GM18867 (cell line): ENCODE data around the gene WDR35.
A peak's percentile ranks its signal among the peaks of the same experiment; 100 is the strongest.
"Not testable (repeated sequence)": the region's sequence is repeated elsewhere in the genome, so short reads cannot be mapped to it uniquely, and the experiment has no call there.

Experiments used
- ATAC-seq: cut with Tn5 transposase; IDR thresholded peaks from one replicate; pipeline ENCODE4 v1.9.1; 2021; ENCODE audit warnings: mild to moderate bottlenecking, moderate library complexity; ENCODE audit not compliant: unreplicated experiment

The WDR35 gene

GRCh38 chr2:19897623-19898245, 92.2 kb downstream of the WDR35 start:
- ATAC-seq = no peak

GRCh38 chr2:19895535-19895934, 94.4 kb downstream of the WDR35 start:
- ATAC-seq = no peak

- peak; percentile 21 for ATAC-seq
These were observed 95.6 kb downstream of the WDR35 start for GRCh38 chr2:19894134-19894792.

- ATAC-seq = peak; percentile 86
These were observed 96.3 kb downstream of the WDR35 start for GRCh38 chr2:19893520-19894133.

GRCh38 chr2:19891971-19892370, 97.9 kb downstream of the WDR35 start:
- not testable (repeated sequence) for ATAC-seq

GRCh38 chr2:19890104-19890503, 99.8 kb downstream of the WDR35 start:
- ATAC-seq = no peak

GRCh38 chr2:19888831-19889230, 101.1 kb downstream of the WDR35 start:
- ATAC-seq = no peak

- ATAC-seq = no peak
These were observed 102.4 kb downstream of the WDR35 start for GRCh38 chr2:19887510-19887909.

GRCh38 chr2:19886261-19886660, 103.6 kb downstream of the WDR35 start:
- no peak for ATAC-seq

GRCh38 chr2:19885791-19886190, 104.1 kb downstream of the WDR35 start:
- ATAC-seq = no peak

- no peak for ATAC-seq
These were observed 105.8 kb downstream of the WDR35 start for GRCh38 chr2:19883971-19884720.

GRCh38 chr2:19883486-19883885, 106.4 kb downstream of the WDR35 start:
- no peak for ATAC-seq

- ATAC-seq = no peak
These were observed 107.6 kb downstream of the WDR35 start for GRCh38 chr2:19882286-19882685.

- no peak for ATAC-seq
These were observed 108.0 kb downstream of the WDR35 start for GRCh38 chr2:19881908-19882265.

- no peak for ATAC-seq
These were observed 108.5 kb downstream of the WDR35 start for GRCh38 chr2:19881221-19881907.

- not testable (repeated sequence) for ATAC-seq
These were observed 109.7 kb downstream of the WDR35 start for GRCh38 chr2:19880191-19880590.

- ATAC-seq = no peak
These were observed 110.8 kb downstream of the WDR35 start for GRCh38 chr2:19879120-19879519.

GRCh38 chr2:19878268-19879046, 111.4 kb downstream of the WDR35 start:
- ATAC-seq = no peak

- no peak for ATAC-seq
These were observed 113.2 kb downstream of the WDR35 start for GRCh38 chr2:19876751-19877150.

- ATAC-seq = no peak
These were observed 114.6 kb downstream of the WDR35 start for GRCh38 chr2:19875280-19875679.
